B cell (primary cell): ENCODE measurements around the gene TCF12. TPM values are rescaled to one million over a fixed set of nuclear protein-coding genes. Genes with fewer than 3 reads are reported as not detected.

Experiments
- ATAC-seq: fragments of 200-7000 bp; cut with Tn5 transposase; one replicate; pipeline ENCODE4 v1.10.0; 2021; ENCODE audit warnings: low read depth, mild to moderate bottlenecking, moderate number of reproducible peaks, moderate library complexity
- CTCF ChIA-PET: fragments of 350-600 bp; sonication (Branson Sonifier 250); formaldehyde crosslinking; loops from one replicate; lab custom pipeline; 2021; ENCODE audit warnings: antibody characterized with exemption, inconsistent platforms; lab: Charles Lee
- POLR2A ChIA-PET: fragments of 350-600 bp; sonication (Branson Sonifier 250); formaldehyde crosslinking; loops from one replicate; lab custom pipeline; 2021; ENCODE audit warnings: antibody characterized with exemption; lab: Charles Lee
- DNase-seq: peaks from one replicate; pipeline ENCODE4 v3.0.0; 2013
- H2AFZ ChIP-seq: 2 replicates; pipeline ENCODE4 v1.6.1; 2012; ENCODE audit warnings: mild to moderate bottlenecking, low read depth, low read length; ENCODE audit not compliant: insufficient read depth, poor library complexity, severe bottlenecking
- H3K27ac ChIP-seq, 2 donors: 1 replicate in 1 of 2; 2 replicates in 1 of 2; pipeline ENCODE4 v1.5.1; 2012 to 2013; ENCODE audit warnings: low read length in 2 of 2, mild to moderate bottlenecking in 2 of 2, moderate library complexity in 1 of 2
- H3K27me3 ChIP-seq, 4 experiments: fragments of 200-600 bp in 1 of 4; sonication (generic) in 1 of 4; replicated peaks in 1 of 4; 1 replicate in 2 of 4; 2 replicates in 2 of 4; pipeline versions ENCODE4 v1.6.1 to v1.7.0; 2013 to 2016; ENCODE audit warnings: low read length in 3 of 4, mild to moderate bottlenecking in 2 of 4, mixed read lengths in 1 of 4, moderate library complexity in 1 of 4; ENCODE audit not compliant: insufficient read depth in 4 of 4, control insufficient read depth in 3 of 4; ENCODE audit errors: control extremely low read depth in 1 of 4
- H3K36me3 ChIP-seq, 2 experiments: replicated peaks in 1 of 2; 1 replicate in 1 of 2; 2 replicates in 1 of 2; pipeline versions ENCODE4 v1.6.1 to v1.7.1; 2013; ENCODE audit warnings: low read length in 1 of 2; ENCODE audit not compliant: insufficient read depth in 2 of 2, control insufficient read depth in 1 of 2; ENCODE audit errors: control extremely low read depth in 1 of 2, extremely low read depth in 1 of 2
- H3K4me1 ChIP-seq, 2 donors: fragments of 200-600 bp in 1 of 2; sonication (generic) in 1 of 2; 1 replicate in 1 of 2; 2 replicates in 1 of 2; pipeline versions ENCODE4 v1.5.1 to v1.6.1; 2013 to 2017; ENCODE audit warnings: low read length in 2 of 2; ENCODE audit not compliant: control insufficient read depth in 2 of 2, insufficient read depth in 2 of 2
- H3K4me2 ChIP-seq: replicated peaks from 2 replicates; pipeline ENCODE3; 2012; ENCODE audit warnings: mild to moderate bottlenecking, low read depth, low read length; ENCODE audit not compliant: poor library complexity, severe bottlenecking
- H3K4me3 ChIP-seq, 5 experiments: fragments of 200-600 bp in 1 of 5; sonication (generic) in 1 of 5; 1 replicate in 3 of 5; 2 replicates in 2 of 5; pipeline versions ENCODE4 v1.5.1 to v1.7.0; 2011 to 2016; ENCODE audit warnings: low read length in 4 of 5, mild to moderate bottlenecking in 4 of 5, low read depth in 2 of 5, control low read depth in 1 of 5, moderate library complexity in 1 of 5; ENCODE audit not compliant: insufficient read depth in 1 of 5; ENCODE audit errors: control extremely low read depth in 1 of 5, extremely low read depth in 1 of 5
- H3K79me2 ChIP-seq: fragments of 200-600 bp; sonication (generic); one replicate; pipeline ENCODE4 v1.6.0; 2016; ENCODE audit warnings: low read length; ENCODE audit not compliant: control insufficient read depth, insufficient read depth
- H3K9ac ChIP-seq: fragments of 200-600 bp; sonication (generic); 2 replicates; pipeline ENCODE4 v1.6.1; 2017; ENCODE audit warnings: mild to moderate bottlenecking, low read length, moderate library complexity
- H3K9me3 ChIP-seq, 3 donors: one replicate each; pipeline versions ENCODE4 v1.6.1 to v1.7.1; 2013; ENCODE audit warnings: low read length in 2 of 3; ENCODE audit not compliant: control insufficient read depth in 2 of 3, insufficient read depth in 1 of 3; ENCODE audit errors: control extremely low read depth in 1 of 3
- H4K20me1 ChIP-seq: 2 replicates; pipeline ENCODE4 v1.6.0; 2012; ENCODE audit warnings: mild to moderate bottlenecking, low read length; ENCODE audit not compliant: insufficient read depth, control insufficient read depth, poor library complexity, severe bottlenecking
- H3K27ac Mint-ChIP-seq: one replicate; pipeline ENCODE4 v1.8.0; 2021; ENCODE audit warnings: mixed read lengths
- H3K27me3 Mint-ChIP-seq: one replicate; pipeline ENCODE4 v1.8.0; 2021; ENCODE audit warnings: mixed read lengths
- H3K4me1 Mint-ChIP-seq: one replicate; pipeline ENCODE4 v1.8.0; 2021; ENCODE audit warnings: mixed read lengths
- H3K4me3 Mint-ChIP-seq: one replicate; pipeline ENCODE4 v1.8.0; 2021; ENCODE audit warnings: mixed read lengths
- H3K9me3 Mint-ChIP-seq: one replicate; pipeline ENCODE4 v1.8.0; 2022; ENCODE audit warnings: mixed read lengths; ENCODE audit not compliant: insufficient read depth
- EZH2 ChIP-seq: IDR thresholded peaks from 2 replicates; pipeline ENCODE4 v1.6.1; 2012; ENCODE audit warnings: borderline replicate concordance, low read depth, mild to moderate bottlenecking, moderate library complexity, low read length; ENCODE audit not compliant: insufficient read depth, poor library complexity, severe bottlenecking
- WGBS: methylation state at CpG from one replicate; pipeline ENCODE4 v1.1.5; 2013; ENCODE audit warnings: missing lambda C conversion rate; ENCODE audit not compliant: insufficient coverage; 5-methylcytosine and 5-hydroxymethylcytosine counted together
- intact Hi-C: fragments of 100-400 bp; cut with micrococcal nuclease; formaldehyde crosslinking; loops from one replicate; pipeline ENCODE4 v1.10.0; 2022
- polyA plus RNA-seq: library from polyadenylated mRNA; depleted of rRNA; stranded (reverse); fragments of >200 nt; gene quantifications from 2 replicates; pipeline ENCODE4 v1.2.3, GENCODE V29; 2012
- total RNA-seq, 2 donors: library from RNA; stranded (reverse); fragments of 120-200 nt in 1 of 2; gene quantifications; 1 replicate in 1 of 2; 2 replicates in 1 of 2; pipeline versions ENCODE4 v1.2.3 to v1.2.4, GENCODE V29; 2013 to 2022
- TF ChIP-seq, protein P1 (sequence below): fragments of 200-600 bp; IDR thresholded peaks from one replicate; pipeline ENCODE4 v1.8.0; 2022; ENCODE audit warnings: antibody characterized with exemption, mild to moderate bottlenecking

The TCF12 gene
- total and polyA plus RNA-seq, 2 donors (not counting 1 experiment from before 2014, with no cell fraction given): 27.1 to 131 TPM

DNA sequence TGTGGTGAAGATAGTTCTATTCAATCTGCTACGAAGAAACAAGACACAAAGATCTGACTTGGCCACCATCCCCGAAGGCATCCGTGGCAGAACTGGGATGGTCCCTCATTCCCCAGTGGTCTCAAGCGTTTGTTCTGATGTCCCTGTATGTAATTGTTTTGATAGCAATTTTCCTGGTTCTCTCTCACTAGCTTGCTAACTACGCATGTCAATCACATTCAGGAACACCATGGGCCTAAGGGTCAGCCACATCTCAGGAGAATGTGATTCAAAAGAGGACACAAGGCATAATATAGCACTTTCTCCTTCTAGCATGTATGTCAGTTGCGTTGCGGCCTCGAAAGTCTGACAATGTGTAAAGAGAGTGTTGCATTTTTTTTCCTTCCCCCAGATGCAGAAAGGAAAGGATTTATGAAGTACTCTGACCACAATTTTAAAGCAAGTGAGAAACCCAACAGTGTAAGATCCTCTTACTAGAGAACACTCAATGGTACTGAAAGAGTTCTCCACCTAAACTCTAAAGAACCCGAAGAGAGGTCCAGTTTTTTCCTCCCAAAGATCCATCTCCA, 32.0 kb upstream of the TCF12 start:
- Histone ChIP-seq H3K27ac (peak overlapping the region; percentile 85 to 95), H3K4me2 (peak overlapping the region; percentile 80), H3K4me3 (peak overlapping the region; percentile 38 to 85 (median 78)), H3K4me1 (peaks cover 24 to 27% of the 10 kb centered on the region in 2 donors), H4K20me1 (no peaks in the 10 kb centered on the region), H3K27me3 (no peaks in the 10 kb centered on the region), H2AFZ (peak overlapping the region; percentile 96), H3K36me3 (no peaks in the 10 kb centered on the region), H3K9ac (peak overlapping the region; percentile 88), H3K9me3 (no peaks in the 10 kb centered on the region), H3K79me2 (no peaks in the 10 kb centered on the region)
- POLR2A ChIA-PET: interaction anchor here (0.6 to 3.1 kb wide), 2 partner anchors 32 to 216 kb away, joined by 4 to 31 read pairs; partner anchors contain the start of gene TCF12
- Mint-ChIP-seq H3K4me1 (peaks cover 35% of the 10 kb centered on the region), H3K27ac (peak overlapping the region; percentile 95), H3K4me3 (peak overlapping the region; percentile 92), H3K27me3 (no peaks in the 10 kb centered on the region), H3K9me3 (no peaks in the 10 kb centered on the region)
- intact Hi-C loops: loop anchor here (5.0 kb wide), 1 partner anchor 154 kb away; the partner anchor contains the start of gene ZNF280D
- ATAC-seq: peak; percentile 12
- DNase-seq: no peak
- TF ChIP-seq EZH2: no peak
- TF ChIP-seq, protein P1, sequence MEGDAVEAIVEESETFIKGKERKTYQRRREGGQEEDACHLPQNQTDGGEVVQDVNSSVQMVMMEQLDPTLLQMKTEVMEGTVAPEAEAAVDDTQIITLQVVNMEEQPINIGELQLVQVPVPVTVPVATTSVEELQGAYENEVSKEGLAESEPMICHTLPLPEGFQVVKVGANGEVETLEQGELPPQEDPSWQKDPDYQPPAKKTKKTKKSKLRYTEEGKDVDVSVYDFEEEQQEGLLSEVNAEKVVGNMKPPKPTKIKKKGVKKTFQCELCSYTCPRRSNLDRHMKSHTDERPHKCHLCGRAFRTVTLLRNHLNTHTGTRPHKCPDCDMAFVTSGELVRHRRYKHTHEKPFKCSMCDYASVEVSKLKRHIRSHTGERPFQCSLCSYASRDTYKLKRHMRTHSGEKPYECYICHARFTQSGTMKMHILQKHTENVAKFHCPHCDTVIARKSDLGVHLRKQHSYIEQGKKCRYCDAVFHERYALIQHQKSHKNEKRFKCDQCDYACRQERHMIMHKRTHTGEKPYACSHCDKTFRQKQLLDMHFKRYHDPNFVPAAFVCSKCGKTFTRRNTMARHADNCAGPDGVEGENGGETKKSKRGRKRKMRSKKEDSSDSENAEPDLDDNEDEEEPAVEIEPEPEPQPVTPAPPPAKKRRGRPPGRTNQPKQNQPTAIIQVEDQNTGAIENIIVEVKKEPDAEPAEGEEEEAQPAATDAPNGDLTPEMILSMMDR: no peak
- CTCF ChIA-PET: interaction anchor here (1.3 to 2.0 kb wide), 2 partner anchors 32 to 390 kb away, joined by 3 to 15 read pairs; partner anchors contain the start of gene TCF12
- 75% methylated on average over 6 of the region's 9 CpGs for WGBS
